PC-3 (cell line): ENCODE data around the gene PRIM2.
"Not testable (repeated sequence)": the region's sequence is repeated elsewhere in the genome, so short reads cannot be mapped to it uniquely, and the experiment has no call there.

ENCODE experiments used
- CTCF ChIP-seq: fragments of 300-600 bp; sonication (generic); conservative IDR thresholded peaks from 2 replicates; pipeline ENCODE4 v1.5.1; 2017; ENCODE audit warnings: antibody characterized with exemption, low read depth, mild to moderate bottlenecking, low read length
- EZH2 ChIP-seq: fragments of 300-600 bp; sonication (generic); IDR thresholded peaks from one replicate; pipeline ENCODE4 v1.6.1; 2017; ENCODE audit warnings: antibody characterized with exemption, mild to moderate bottlenecking, low read length; ENCODE audit not compliant: unreplicated experiment

- TF ChIP-seq CTCF, EZH2: not testable (repeated sequence)
Measured at GRCh38 chr6:57577023-57577422, 259.6 kb downstream of the PRIM2 start.
